ENCODE measurements around the gene MYEOV. TPM values are rescaled to one million over a fixed set of nuclear protein-coding genes. Genes with fewer than 3 reads are reported as not detected.

Gene MYEOV
- total RNA-seq, 1 donor from 2014 or later: not detected

DNA sequence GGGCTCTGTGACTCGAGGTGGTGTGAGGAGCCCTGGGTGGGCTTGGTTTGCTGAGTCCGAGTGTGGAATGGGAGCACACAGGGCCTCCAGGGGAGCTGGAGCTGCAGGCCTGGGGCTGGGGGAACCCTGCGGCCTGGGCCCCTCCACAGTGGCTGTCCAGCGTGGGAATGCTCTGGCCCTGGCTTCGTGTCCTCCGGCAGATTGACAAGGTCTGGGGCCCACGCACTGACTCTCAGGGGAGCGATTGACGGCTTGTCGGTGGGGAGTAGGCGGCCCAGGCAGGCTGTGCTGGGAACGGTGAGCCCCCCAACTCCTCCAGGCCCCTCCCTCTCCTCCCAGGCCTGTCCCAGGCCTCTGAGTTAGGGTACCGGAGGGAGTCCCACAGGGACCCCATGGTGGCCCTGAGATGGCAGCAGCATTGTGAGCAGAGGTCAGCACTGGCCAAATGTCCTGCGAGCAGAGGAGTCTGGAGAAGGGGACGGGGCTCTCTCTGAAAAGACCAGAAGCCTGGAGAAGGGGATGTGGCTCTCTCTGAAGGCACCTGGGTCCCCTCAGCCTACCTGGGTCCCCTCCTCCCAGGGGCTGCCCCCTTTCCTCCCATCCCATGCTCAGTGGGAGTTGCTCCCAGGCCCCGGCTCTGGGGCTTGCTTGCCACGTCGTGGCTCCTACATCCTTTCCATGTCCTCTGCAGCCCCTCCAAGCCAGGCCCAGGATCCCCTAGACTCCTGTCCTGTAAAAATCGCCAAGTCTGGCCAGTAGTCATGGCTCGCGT, 23.8 kb upstream of the MYEOV start:
- H3K27ac Mint-ChIP-seq (ENCODE audit: unreplicated experiment): no peak overlapping the region
- peaks cover 1% of the 10 kb centered on the region for H3K27me3 Mint-ChIP-seq (ENCODE audit: unreplicated experiment)
- H3K9me3 Mint-ChIP-seq (ENCODE audit: unreplicated experiment): no peaks in the 10 kb centered on the region
- H3K4me3 Mint-ChIP-seq (ENCODE audit: unreplicated experiment): no peak overlapping the region
- peaks cover 2% of the 10 kb centered on the region for H3K4me1 Mint-ChIP-seq (ENCODE audit: unreplicated experiment)
- no peaks in the 10 kb centered on the region for H3K36me3 Mint-ChIP-seq (ENCODE audit: low read depth, unreplicated experiment)
- no peak for DNase-seq (ENCODE audit: low spot score)
- TF ChIP-seq, protein P1, sequence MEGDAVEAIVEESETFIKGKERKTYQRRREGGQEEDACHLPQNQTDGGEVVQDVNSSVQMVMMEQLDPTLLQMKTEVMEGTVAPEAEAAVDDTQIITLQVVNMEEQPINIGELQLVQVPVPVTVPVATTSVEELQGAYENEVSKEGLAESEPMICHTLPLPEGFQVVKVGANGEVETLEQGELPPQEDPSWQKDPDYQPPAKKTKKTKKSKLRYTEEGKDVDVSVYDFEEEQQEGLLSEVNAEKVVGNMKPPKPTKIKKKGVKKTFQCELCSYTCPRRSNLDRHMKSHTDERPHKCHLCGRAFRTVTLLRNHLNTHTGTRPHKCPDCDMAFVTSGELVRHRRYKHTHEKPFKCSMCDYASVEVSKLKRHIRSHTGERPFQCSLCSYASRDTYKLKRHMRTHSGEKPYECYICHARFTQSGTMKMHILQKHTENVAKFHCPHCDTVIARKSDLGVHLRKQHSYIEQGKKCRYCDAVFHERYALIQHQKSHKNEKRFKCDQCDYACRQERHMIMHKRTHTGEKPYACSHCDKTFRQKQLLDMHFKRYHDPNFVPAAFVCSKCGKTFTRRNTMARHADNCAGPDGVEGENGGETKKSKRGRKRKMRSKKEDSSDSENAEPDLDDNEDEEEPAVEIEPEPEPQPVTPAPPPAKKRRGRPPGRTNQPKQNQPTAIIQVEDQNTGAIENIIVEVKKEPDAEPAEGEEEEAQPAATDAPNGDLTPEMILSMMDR (IDR thresholded peaks at IDR 0.05; ENCODE audit: unreplicated experiment): no peak

DNA sequence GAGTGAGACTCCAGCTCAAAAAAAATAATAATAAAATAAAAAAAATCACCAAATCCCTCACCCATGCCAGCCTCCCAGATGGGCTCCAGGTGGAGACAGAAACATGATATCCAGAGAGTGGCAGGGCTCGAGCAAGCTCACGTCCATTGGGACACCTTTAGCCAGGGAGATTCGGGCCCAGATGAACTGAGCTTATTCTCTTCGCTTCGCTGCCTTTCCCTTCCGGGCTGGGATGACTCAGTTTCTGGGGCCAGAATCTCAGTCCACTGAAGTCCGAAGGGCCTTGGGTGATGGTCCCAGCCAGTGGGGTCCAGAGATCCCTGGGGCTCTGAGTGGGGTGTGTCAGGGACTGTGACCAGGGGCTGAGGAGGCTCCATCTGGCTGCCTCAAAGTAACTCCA, 23.0 kb upstream of the MYEOV start:
- TF ChIP-seq, protein P1 (IDR thresholded peaks at IDR 0.05; ENCODE audit: unreplicated experiment): no peak
- DNase-seq (ENCODE audit: low spot score): no peak
- H3K27me3 Mint-ChIP-seq (ENCODE audit: unreplicated experiment): peaks cover 5% of the 10 kb centered on the region
- no peak overlapping the region for H3K27ac Mint-ChIP-seq (ENCODE audit: unreplicated experiment)
- no peak overlapping the region for H3K4me3 Mint-ChIP-seq (ENCODE audit: unreplicated experiment)
- no peaks in the 10 kb centered on the region for H3K36me3 Mint-ChIP-seq (ENCODE audit: low read depth, unreplicated experiment)
- peaks cover 9% of the 10 kb centered on the region for H3K4me1 Mint-ChIP-seq (ENCODE audit: unreplicated experiment)
- no peaks in the 10 kb centered on the region for H3K9me3 Mint-ChIP-seq (ENCODE audit: unreplicated experiment)

DNA sequence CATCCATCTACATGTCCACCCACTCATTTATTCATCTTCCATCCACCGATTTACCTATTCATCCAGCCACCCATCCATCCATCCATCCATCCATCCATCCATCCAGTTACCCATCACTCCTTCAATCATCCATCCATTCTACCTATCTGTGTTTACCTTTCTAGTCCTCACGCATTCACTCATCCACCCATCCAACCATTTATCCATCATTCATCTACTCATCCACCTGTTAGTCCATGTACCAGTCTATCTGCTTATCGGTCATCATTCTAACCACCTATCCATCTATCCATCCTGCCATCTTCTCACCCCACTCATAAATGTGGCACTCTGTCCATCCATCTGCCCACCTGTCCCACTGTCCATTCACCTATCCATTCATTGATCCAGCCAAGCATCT, 21.9 kb upstream of the MYEOV start:
- H3K4me3 Mint-ChIP-seq (ENCODE audit: unreplicated experiment): no peak overlapping the region
- DNase-seq (ENCODE audit: low spot score): no peak
- no peaks in the 10 kb centered on the region for H3K36me3 Mint-ChIP-seq (ENCODE audit: low read depth, unreplicated experiment)
- no peak overlapping the region for H3K27ac Mint-ChIP-seq (ENCODE audit: unreplicated experiment)
- peaks cover 12% of the 10 kb centered on the region for H3K4me1 Mint-ChIP-seq (ENCODE audit: unreplicated experiment)
- H3K9me3 Mint-ChIP-seq (ENCODE audit: unreplicated experiment): no peaks in the 10 kb centered on the region
- TF ChIP-seq, protein P1 (IDR thresholded peaks at IDR 0.05; ENCODE audit: unreplicated experiment): no peak
- peaks cover 5% of the 10 kb centered on the region for H3K27me3 Mint-ChIP-seq (ENCODE audit: unreplicated experiment)

DNA sequence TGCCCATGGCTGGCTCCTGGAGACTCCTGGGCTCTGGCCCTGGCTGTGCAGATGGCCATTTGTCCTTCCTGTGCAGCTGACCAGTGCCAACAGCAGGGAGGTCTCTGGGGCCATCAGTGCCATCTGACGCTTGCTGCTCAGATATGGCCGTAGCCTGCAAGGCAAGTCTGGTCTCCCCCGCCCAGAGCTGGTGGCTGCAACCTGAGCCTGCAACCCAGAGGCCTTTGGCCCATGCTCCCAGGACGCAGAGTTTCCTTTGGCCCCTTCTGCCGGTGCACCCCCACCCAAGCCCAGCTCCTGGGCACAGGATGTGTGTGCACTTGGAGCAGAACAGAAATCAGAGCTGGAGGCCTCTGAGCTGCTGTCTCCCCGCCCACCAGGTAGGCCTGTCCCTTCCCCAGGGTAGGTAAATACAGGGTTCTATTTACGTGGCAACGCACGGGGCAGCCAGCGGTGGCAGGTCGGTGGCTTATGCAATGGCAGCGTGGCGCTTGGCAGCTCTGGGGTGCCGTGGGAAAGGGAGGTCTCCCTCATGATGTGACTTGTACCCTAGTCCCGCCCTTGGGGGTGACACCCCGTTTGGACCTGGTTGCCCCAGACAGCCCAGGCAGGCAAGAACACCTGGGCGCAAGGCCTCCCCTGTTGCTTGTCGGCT, 21.0 kb upstream of the MYEOV start:
- H3K4me3 Mint-ChIP-seq (ENCODE audit: unreplicated experiment): no peak overlapping the region
- H3K36me3 Mint-ChIP-seq (ENCODE audit: low read depth, unreplicated experiment): no peaks in the 10 kb centered on the region
- H3K4me1 Mint-ChIP-seq (ENCODE audit: unreplicated experiment): peaks cover 20% of the 10 kb centered on the region
- TF ChIP-seq, protein P1 (IDR thresholded peaks at IDR 0.05; ENCODE audit: unreplicated experiment): no peak
- DNase-seq (ENCODE audit: low spot score): no peak
- H3K9me3 Mint-ChIP-seq (ENCODE audit: unreplicated experiment): no peaks in the 10 kb centered on the region
- no peak overlapping the region for H3K27ac Mint-ChIP-seq (ENCODE audit: unreplicated experiment)
- H3K27me3 Mint-ChIP-seq (ENCODE audit: unreplicated experiment): peaks cover 3% of the 10 kb centered on the region

DNA sequence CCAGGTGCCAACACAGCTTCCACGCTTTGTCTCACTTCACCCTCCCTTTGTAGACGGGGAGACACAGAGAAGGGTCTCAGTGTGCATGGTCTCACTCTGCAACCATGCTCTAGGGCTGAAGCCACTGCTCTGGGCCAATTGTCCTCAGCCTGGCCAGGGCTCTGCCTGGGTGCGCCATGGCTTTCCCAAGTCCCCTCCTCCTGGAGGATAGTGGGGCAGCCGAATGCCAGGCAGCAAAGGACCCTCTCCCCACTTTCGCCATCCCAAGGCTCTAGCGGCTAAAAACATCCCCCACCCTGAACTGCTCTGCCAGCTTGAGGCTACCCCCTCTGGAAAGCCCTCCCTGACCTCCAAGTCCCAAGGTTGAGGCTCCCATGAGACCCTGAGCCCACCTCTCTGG, 20.4 kb upstream of the MYEOV start:
- no peak overlapping the region for H3K27ac Mint-ChIP-seq (ENCODE audit: unreplicated experiment)
- peaks cover 3% of the 10 kb centered on the region for H3K27me3 Mint-ChIP-seq (ENCODE audit: unreplicated experiment)
- TF ChIP-seq, protein P1 (IDR thresholded peaks at IDR 0.05; ENCODE audit: unreplicated experiment): no peak
- H3K36me3 Mint-ChIP-seq (ENCODE audit: low read depth, unreplicated experiment): no peaks in the 10 kb centered on the region
- DNase-seq (ENCODE audit: low spot score): no peak
- no peaks in the 10 kb centered on the region for H3K9me3 Mint-ChIP-seq (ENCODE audit: unreplicated experiment)
- peaks cover 21% of the 10 kb centered on the region for H3K4me1 Mint-ChIP-seq (ENCODE audit: unreplicated experiment)
- no peak overlapping the region for H3K4me3 Mint-ChIP-seq (ENCODE audit: unreplicated experiment)

Measured in endothelial cell (in vitro differentiated cells).